Astrocyte of the cerebellum (primary cell): ENCODE data around the gene RPL36A.

ENCODE experiments used
- DNase-seq: peaks from one replicate; pipeline ENCODE4 v3.0.0-alpha.2; 2011; ENCODE audit warnings: low read depth
- H3K4me3 ChIP-seq: 2 replicates; pipeline ENCODE4 v1.5.1; 2011; ENCODE audit warnings: mild to moderate bottlenecking, low read depth, low read length, moderate library complexity
- CTCF ChIP-seq: IDR thresholded peaks from 2 replicates; pipeline ENCODE4 v1.5.1; 2012; ENCODE audit warnings: low read length, low read depth, moderate library complexity, mild to moderate bottlenecking; ENCODE audit errors: missing control alignments
- in situ Hi-C: cut with HindIII; loops from 2 replicates; pipeline ENCODE4 v1.10.0; 2017; ENCODE audit warnings: low sequenced_read_pairs

RPL36A gene

GRCh38 chrX:101370888-101371504, 19.8 kb upstream of the RPL36A start:
- no peak overlapping the region for H3K4me3 ChIP-seq
- no peak for TF ChIP-seq CTCF
- DNase-seq, result no peak
- in situ Hi-C loops, result no loop called here

- in situ Hi-C loops, result no loop called here
- DNase-seq, result no peak
- TF ChIP-seq CTCF, result no peak
- H3K4me3 ChIP-seq, result no peak overlapping the region
These were observed 13.3 kb upstream of the RPL36A start for GRCh38 chrX:101377547-101377946.

GRCh38 chrX:101383679-101384205, 7.1 kb upstream of the RPL36A start:
- no peak for DNase-seq
- H3K4me3 ChIP-seq, result no peak overlapping the region
- in situ Hi-C loops, result no loop called here
- TF ChIP-seq CTCF, result no peak

- TF ChIP-seq CTCF, result no peak
- no peak overlapping the region for H3K4me3 ChIP-seq
- in situ Hi-C loops, result no loop called here
- DNase-seq, result no peak
These were observed 5.7 kb upstream of the RPL36A start for GRCh38 chrX:101385026-101385684.

GRCh38 chrX:101385795-101386541, 4.8 kb upstream of the RPL36A start, which contains the start of gene BTK:
Gene BTK, minus strand, starts transcription at chrX:101386191. Its CDS starts 10,907 bp downstream, at chrX:101375284.
- in situ Hi-C loops, result no loop called here
- no peak within 1 kb of the TSS for H3K4me3 ChIP-seq
- no peak for DNase-seq
- no peak for TF ChIP-seq CTCF

- no peak for DNase-seq
- in situ Hi-C loops, result no loop called here
- H3K4me3 ChIP-seq, result no peak overlapping the region
- TF ChIP-seq CTCF, result no peak
These were observed 4.3 kb upstream of the RPL36A start for GRCh38 chrX:101386542-101386885.
